Adrenal gland (tissue), 12 donors: ENCODE data around the gene GPR75. TPM values are rescaled to one million over a fixed set of nuclear protein-coding genes. Genes with fewer than 3 reads are reported as not detected.
"Not testable (repeated sequence)": the region's sequence is repeated elsewhere in the genome, so short reads cannot be mapped to it uniquely, and the experiment has no call there.

ENCODE experiments used
- DNase-seq, 7 donors: peaks; one replicate each; pipeline ENCODE4 v3.0.0-alpha.2; 2019 to 2020
- H3K27ac ChIP-seq, 5 donors: fragments of 200-600 bp; sonication (generic) in 4 of 5; 1 replicate in 3 of 5; 2 replicates in 2 of 5; pipeline versions ENCODE4 v1.5.1 to v1.8.0; 2016 to 2020; ENCODE audit warnings: mild to moderate bottlenecking in 1 of 5
- H3K27me3 ChIP-seq: fragments of 200-600 bp; 2 replicates; pipeline ENCODE4 v1.8.0; 2021
- H3K36me3 ChIP-seq, 2 donors: fragments of 200-600 bp; replicated peaks in 1 of 2; 1 replicate in 1 of 2; 2 replicates in 1 of 2; pipeline versions ENCODE4 v1.5.1 to v1.8.0; 2018 to 2022
- H3K4me1 ChIP-seq, 2 donors: fragments of 200-600 bp; replicated peaks in 1 of 2; 1 replicate in 1 of 2; 2 replicates in 1 of 2; pipeline versions ENCODE4 v1.5.1 to v1.8.0; 2018 to 2021
- H3K4me3 ChIP-seq, 4 donors: fragments of 200-600 bp; sonication (generic) in 3 of 4; one replicate each; pipeline ENCODE4 v1.5.1; 2016 to 2018
- H3K9me3 ChIP-seq, 3 donors: fragments of 200-600 bp; sonication (generic) in 1 of 3; replicated peaks in 1 of 3; 1 replicate in 2 of 3; 2 replicates in 1 of 3; pipeline versions ENCODE4 v1.5.1 to v1.8.0; 2016 to 2021
- POLR2A ChIP-seq, 2 donors: fragments of 450-650 bp; IDR thresholded peaks; one replicate each; pipeline ENCODE4 v1.6.1; 2017; ENCODE audit warnings: antibody characterized with exemption in 2 of 2, mild to moderate bottlenecking in 2 of 2, moderate library complexity in 1 of 2
- WGBS, 4 donors: extraction: QIAGEN DNeasy Blood & Tissue Kit in 2 of 4; methylation state at CpG; one replicate each; pipeline versions ENCODE4 v1.1.5 to v1.1.7; 2013 to 2017; 5-methylcytosine and 5-hydroxymethylcytosine counted together
- intact Hi-C, 2 donors: fragments of 100-400 bp; cut with DNase I; formaldehyde crosslinking; loops; one replicate each; pipeline versions ENCODE4 v1.14.1 to v1.15.0; 2022 to 2023
- polyA plus RNA-seq, 3 donors: library from polyadenylated mRNA; stranded (reverse); fragments of 200-250 nt in 2 of 3; fragments of 350-450 nt in 1 of 3; fragmentation: Illumina TruSeq in 1 of 3; extraction: RNeasy Lipid Tissue Mini Kit (QIAGEN cat#74804) in 1 of 3; gene quantifications; one replicate each; pipeline ENCODE4 v1.2.3, GENCODE V29; 2013 to 2014
- total RNA-seq, 9 donors: library from RNA; depleted of rRNA in 4 of 9; stranded (reverse); fragments of >200 nt in 4 of 9; fragments of 120-200 nt in 1 of 9; fragmentation: NEBNext Ultra II Directional in 1 of 9; extraction: Animal tissue kit (Norgen Biotek cat#: 25700) in 1 of 9; gene quantifications; one replicate each; pipeline versions ENCODE4 v1.1.0 to v1.2.4, GENCODE V29; 2013 to 2023
- TF ChIP-seq, protein P1 (sequence below), 6 experiments: fragments of 450-650 bp in 4 of 6; fragments of 200-600 bp in 2 of 6; sonication (generic) in 1 of 6; IDR thresholded peaks; 1 replicate in 5 of 6; 2 replicates in 1 of 6; pipeline versions ENCODE4 v1.5.1 to v1.8.0; 2016 to 2021; ENCODE audit warnings: antibody characterized with exemption in 6 of 6, mild to moderate bottlenecking in 2 of 6, moderate library complexity in 1 of 6
- donor health status: healthy with polysubstance abuse.
- donor health status: Bipolar disorder and iron deficiency.
- donor health status: DM: yes; HTN: yes; CAD: no.
- donor health status: DM: no; HTN: no; CAD: no.
- donor health status: DM: no; HTN: no; CAD: no.
- donor health status: DM: yes; HTN: yes; CAD: no.

The GPR75 gene
- total and polyA plus RNA-seq, 12 donors: 0.47 to 9.0 (median 4.0) TPM

DNA sequence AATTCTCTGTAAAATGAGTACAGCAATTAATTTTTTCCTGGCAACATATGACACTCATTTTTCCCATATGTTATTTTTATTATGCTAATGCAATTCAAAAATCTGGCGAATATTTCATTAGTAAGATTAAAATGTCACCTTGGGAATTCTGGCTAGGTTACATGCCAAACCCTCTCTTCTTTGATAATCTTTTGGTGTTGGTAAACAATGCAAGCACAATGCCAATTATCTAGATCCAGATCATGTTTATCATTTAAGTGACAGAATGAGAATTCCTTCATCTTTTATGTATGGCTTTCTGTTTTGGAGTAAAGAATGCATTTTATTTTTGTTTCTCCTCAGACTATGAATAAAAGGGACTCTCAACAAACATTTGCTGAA, 33.7 kb downstream of the GPR75 start:
- no peak for DNase-seq
- 51 to 63% (median 55%) methylated on average over 1 of the region's 1 CpG for WGBS, 4 donors
- intact Hi-C loops: no loop called here
- no peak overlapping the region for H3K4me3 ChIP-seq
- TF ChIP-seq POLR2A (IDR thresholded peaks at IDR 0.05): no peak
- TF ChIP-seq, protein P1, sequence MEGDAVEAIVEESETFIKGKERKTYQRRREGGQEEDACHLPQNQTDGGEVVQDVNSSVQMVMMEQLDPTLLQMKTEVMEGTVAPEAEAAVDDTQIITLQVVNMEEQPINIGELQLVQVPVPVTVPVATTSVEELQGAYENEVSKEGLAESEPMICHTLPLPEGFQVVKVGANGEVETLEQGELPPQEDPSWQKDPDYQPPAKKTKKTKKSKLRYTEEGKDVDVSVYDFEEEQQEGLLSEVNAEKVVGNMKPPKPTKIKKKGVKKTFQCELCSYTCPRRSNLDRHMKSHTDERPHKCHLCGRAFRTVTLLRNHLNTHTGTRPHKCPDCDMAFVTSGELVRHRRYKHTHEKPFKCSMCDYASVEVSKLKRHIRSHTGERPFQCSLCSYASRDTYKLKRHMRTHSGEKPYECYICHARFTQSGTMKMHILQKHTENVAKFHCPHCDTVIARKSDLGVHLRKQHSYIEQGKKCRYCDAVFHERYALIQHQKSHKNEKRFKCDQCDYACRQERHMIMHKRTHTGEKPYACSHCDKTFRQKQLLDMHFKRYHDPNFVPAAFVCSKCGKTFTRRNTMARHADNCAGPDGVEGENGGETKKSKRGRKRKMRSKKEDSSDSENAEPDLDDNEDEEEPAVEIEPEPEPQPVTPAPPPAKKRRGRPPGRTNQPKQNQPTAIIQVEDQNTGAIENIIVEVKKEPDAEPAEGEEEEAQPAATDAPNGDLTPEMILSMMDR (IDR thresholded peaks at IDR 0.05): no peak
- H3K36me3 ChIP-seq: no peaks in the 10 kb centered on the region
- peaks cover 11 to 16% of the 10 kb centered on the region in 2 donors for H3K4me1 ChIP-seq
- H3K27me3 ChIP-seq: no peaks in the 10 kb centered on the region
- H3K27ac ChIP-seq: peak overlapping the region in 2 of 5 donors; percentile 42 to 52
- H3K9me3 ChIP-seq: no peaks in the 10 kb centered on the region

DNA sequence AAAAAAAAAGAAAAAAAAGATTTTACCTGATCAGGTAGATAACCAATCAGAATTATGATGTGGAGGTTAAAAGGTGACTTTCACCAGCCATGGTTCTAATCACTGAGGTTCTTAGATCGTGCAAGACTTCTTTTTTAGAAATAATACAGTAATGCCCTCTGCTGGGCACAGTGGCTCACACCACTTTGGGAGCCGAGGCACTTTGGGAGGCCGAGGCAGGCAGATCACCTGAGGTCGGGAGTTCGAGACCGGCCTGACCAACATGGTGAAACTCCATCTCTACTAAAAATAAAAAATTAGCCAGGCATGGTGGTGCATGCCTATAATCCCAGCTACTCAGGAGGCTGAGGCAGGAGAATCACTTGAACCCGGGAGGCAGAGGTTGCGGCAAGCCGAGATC, 36.1 kb downstream of the GPR75 start:
- intact Hi-C loops, DNase-seq, H3K27ac ChIP-seq, H3K27me3 ChIP-seq, H3K4me3 ChIP-seq, H3K9me3 ChIP-seq: not testable (repeated sequence)
- H3K4me1 ChIP-seq: peaks cover 11 to 16% of the 10 kb centered on the region in 2 donors
- peaks cover 0 to 12% of the 10 kb centered on the region in 2 donors for H3K36me3 ChIP-seq
- TF ChIP-seq, protein P1 (IDR thresholded peaks at IDR 0.05): peak in 1 of 6 experiments; percentile 16
- 88 to 93% (median 91%) methylated on average over 9 of the region's 9 CpGs for WGBS, 4 donors

DNA sequence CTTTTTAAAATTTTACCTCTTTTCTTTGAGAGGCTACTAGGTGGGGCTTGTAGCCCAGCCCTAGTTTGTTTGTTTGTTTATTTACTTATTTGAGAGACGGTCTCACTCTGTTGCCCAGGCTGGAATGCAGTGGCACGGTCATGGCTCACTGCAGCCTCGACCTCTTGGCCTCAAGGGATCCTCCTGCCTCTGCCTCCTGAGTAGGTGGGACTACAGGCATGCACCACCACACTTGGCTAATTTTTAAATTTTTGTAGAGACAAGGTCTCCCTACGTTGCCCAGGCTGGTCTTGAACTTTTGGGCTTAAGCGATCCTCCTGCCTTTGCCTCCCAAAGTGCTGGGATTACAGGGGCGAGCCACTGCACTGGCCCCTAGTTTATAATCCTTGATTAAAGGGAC, 38.0 kb downstream of the GPR75 start:
- 92 to 96% (median 94%) methylated on average over 6 of the region's 6 CpGs for WGBS, 4 donors
- no peaks in the 10 kb centered on the region for H3K9me3 ChIP-seq
- no peaks in the 10 kb centered on the region for H3K27me3 ChIP-seq
- no peak for TF ChIP-seq POLR2A (IDR thresholded peaks at IDR 0.05)
- TF ChIP-seq, protein P1 (IDR thresholded peaks at IDR 0.05): no peak
- intact Hi-C loops: no loop called here
- H3K4me3 ChIP-seq: no peak overlapping the region
- peaks cover 5 to 11% of the 10 kb centered on the region in 2 donors for H3K4me1 ChIP-seq
- DNase-seq: no peak
- no peak overlapping the region for H3K27ac ChIP-seq
- H3K36me3 ChIP-seq: peaks cover 0 to 23% of the 10 kb centered on the region in 2 donors

DNA sequence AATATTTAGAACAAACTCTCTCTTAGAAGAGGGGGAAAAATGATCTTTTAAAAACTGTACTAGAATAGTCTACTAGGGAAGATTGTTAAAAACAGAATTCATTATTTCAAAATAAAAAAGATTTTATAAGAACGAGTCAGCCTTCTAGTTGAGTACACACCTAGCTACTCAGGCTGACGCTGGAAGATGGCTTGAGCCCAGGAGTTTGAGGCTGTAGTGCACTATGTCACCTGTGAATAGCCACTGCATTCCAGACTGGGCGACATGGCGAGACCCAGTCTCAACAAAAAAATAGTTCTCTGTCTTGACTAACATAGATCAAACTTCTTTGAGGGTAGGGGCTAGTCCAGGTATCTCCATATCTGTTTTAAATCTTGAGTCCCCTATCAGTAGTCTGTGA, 39.1 kb downstream of the GPR75 start:
- 87 to 96% (median 93%) methylated on average over 4 of the region's 4 CpGs for WGBS, 4 donors
- H3K4me1 ChIP-seq: peaks cover 0 to 1% of the 10 kb centered on the region in 2 donors
- H3K9me3 ChIP-seq: no peaks in the 10 kb centered on the region
- peaks cover 0 to 27% of the 10 kb centered on the region in 2 donors for H3K36me3 ChIP-seq
- TF ChIP-seq, protein P1 (IDR thresholded peaks at IDR 0.05): no peak
- TF ChIP-seq POLR2A (IDR thresholded peaks at IDR 0.05): no peak
- H3K27ac ChIP-seq: no peak overlapping the region
- intact Hi-C loops: no loop called here
- no peak overlapping the region for H3K4me3 ChIP-seq
- H3K27me3 ChIP-seq: no peaks in the 10 kb centered on the region
- no peak for DNase-seq
